GM20000 (cell line): ENCODE data around the gene CEP85L.

ENCODE experiments used
- DNase-seq: peaks from one replicate; pipeline ENCODE4 v3.0.0; 2012; ENCODE audit warnings: low spot score
- CTCF ChIP-seq: IDR thresholded peaks from 2 replicates; pipeline ENCODE4 v1.5.1; 2012; ENCODE audit warnings: mild to moderate bottlenecking, control low read depth; ENCODE audit errors: extremely low read depth, missing control alignments

Gene CEP85L

DNA sequence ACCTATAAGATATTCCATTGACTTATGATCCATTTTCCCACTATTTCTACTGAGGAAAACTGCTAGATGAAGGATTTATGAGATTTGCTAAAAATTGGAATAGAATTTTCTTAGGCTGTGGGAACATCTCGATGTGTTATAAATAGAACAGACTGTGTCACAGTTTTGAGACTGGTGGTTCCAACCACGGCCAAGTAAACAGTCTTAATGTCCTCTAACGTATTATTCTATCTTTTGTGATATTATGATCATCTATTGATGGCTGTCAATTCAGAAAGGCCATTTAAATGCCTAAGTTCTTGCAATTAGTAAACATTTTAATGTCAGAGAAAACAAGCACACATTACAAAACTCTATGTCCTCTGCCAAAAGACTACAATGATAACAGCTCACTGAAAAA, 174.8 kb downstream of the CEP85L start:
- no peak for TF ChIP-seq CTCF

GRCh38 chr6:118473266-118473665, 178.1 kb downstream of the CEP85L start:
- TF ChIP-seq CTCF = no peak
- DNase-seq = no peak

More for the DNA sequence above, 174.8 kb downstream of the CEP85L start:
- DNase-seq = no peak

DNA sequence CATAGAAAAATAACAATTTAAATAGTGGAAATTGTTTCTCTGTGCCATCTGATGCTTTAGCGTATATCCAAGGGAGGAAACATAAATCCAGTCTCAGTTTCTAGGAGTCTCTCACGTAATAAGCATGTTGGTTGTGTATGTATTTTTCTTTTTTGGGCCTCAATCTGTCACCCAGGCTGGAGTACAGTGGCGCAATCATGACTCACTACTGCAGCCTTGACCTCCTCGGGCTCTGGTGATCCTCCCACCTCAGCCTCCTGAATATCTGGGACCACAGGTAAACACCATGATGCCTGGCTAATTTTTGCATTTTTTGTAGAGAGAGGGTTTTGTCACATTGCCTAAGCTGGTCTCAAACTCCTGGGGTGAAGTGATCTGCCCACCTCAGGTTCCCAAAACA, 181.9 kb downstream of the CEP85L start:
- TF ChIP-seq CTCF = no peak

GRCh38 chr6:118468682-118469465, 182.5 kb downstream of the CEP85L start:
- no peak for TF ChIP-seq CTCF
- no peak for DNase-seq

More for the DNA sequence above, 181.9 kb downstream of the CEP85L start:
- no peak for DNase-seq

DNA sequence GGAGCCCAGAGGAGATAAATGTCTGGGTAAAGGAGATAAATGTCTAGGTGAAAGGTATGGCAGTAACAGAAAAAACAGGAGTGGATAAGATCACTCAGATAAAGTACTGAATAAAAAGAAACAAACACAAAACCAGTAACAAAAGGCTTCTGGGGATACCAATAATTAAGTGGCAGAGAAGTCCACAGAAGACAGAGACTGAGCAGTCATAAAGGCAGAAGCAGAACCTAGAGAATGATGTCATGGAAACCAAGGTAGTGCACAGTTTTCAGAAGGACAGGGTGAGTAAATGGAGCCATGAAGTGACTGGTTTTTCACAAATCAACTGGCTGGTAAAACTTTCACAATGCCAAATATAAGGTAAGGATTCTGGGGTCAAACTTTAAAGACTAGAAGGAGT, 184.2 kb downstream of the CEP85L start:
- no peak for TF ChIP-seq CTCF
- peak; percentile 7 for DNase-seq

- no peak for DNase-seq
- no peak for TF ChIP-seq CTCF
Observed at GRCh38 chr6:118464620-118465019, 186.8 kb downstream of the CEP85L start.

DNA sequence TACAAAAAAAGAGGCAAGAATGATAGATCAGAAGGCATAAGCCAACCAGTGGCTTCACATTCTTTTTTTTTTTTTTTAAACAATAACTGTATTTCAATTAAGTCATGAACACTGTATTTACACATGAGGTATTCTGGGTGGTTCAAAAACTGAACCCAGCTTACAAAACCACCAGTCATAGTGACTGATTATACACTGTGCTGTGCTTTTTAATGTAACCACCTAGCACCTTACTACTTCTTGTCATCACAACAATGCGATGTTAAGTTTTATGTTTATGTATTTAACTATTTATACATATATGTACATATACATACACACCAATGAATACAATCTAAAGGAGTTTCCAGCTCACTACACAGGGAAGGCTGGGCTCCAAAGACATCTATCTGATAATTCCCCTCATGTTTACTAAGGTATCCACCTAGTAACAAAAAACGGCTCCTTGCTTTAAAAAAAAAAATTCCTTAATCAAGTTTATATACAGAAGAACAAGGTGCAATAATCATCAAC, 190.4 kb downstream of the CEP85L start:
- DNase-seq = no peak
- TF ChIP-seq CTCF = no peak
